AG09309 (cell line): Measurements from ENCODE around the gene GARRE1.
A peak's percentile ranks its signal among the peaks of the same experiment; 100 is the strongest.
"Not testable (repeated sequence)": the region's sequence is repeated elsewhere in the genome, so short reads cannot be mapped to it uniquely, and the experiment has no call there.

Source experiments
- DNase-seq: peaks from one replicate; pipeline ENCODE4 v3.0.0-alpha.2; 2010; ENCODE audit warnings: low read depth
- H3K4me3 ChIP-seq: 2 replicates; pipeline ENCODE4 v1.5.1; 2011; ENCODE audit warnings: mild to moderate bottlenecking, low read depth, low read length, moderate library complexity; ENCODE audit not compliant: control insufficient read depth
- CTCF ChIP-seq: IDR thresholded peaks from 2 replicates; pipeline ENCODE4 v1.5.1; 2011; ENCODE audit warnings: mild to moderate bottlenecking, low read depth, low read length, inconsistent platforms; ENCODE audit not compliant: insufficient read depth, control insufficient read depth; ENCODE audit errors: missing control alignments

Gene GARRE1

GRCh38 chr19:34254046-34254697, at the start of gene GARRE1:
Gene GARRE1, plus strand, starts transcription at chr19:34254554. Its CDS starts 45,920 bp downstream, at chr19:34300474.
- DNase-seq: no peak
- H3K4me3 ChIP-seq: peak within 1 kb of the TSS; percentile 97
- no peak for TF ChIP-seq CTCF

- H3K4me3 ChIP-seq, DNase-seq: not testable (repeated sequence)
These were observed 49.0 kb upstream of the GARRE1 start for GRCh38 chr19:34205324-34205723.

- TF ChIP-seq CTCF: no peak
These were observed 46.0 kb upstream of the GARRE1 start for GRCh38 chr19:34208291-34208884.

GRCh38 chr19:34209726-34210125, 44.6 kb upstream of the GARRE1 start:
- DNase-seq: no peak
- TF ChIP-seq CTCF: no peak
- no peak overlapping the region for H3K4me3 ChIP-seq

More at GRCh38 chr19:34208291-34208884, 46.0 kb upstream of the GARRE1 start:
- no peak overlapping the region for H3K4me3 ChIP-seq
- no peak for DNase-seq

GRCh38 chr19:34213283-34213682, 41.1 kb upstream of the GARRE1 start:
- no peak overlapping the region for H3K4me3 ChIP-seq
- no peak for DNase-seq
- no peak for TF ChIP-seq CTCF

GRCh38 chr19:34214040-34214439, 40.3 kb upstream of the GARRE1 start:
- H3K4me3 ChIP-seq: no peak overlapping the region
- DNase-seq: no peak
- TF ChIP-seq CTCF: no peak

GRCh38 chr19:34215006-34215665, 39.2 kb upstream of the GARRE1 start:
- no peak overlapping the region for H3K4me3 ChIP-seq
- TF ChIP-seq CTCF: no peak
- DNase-seq: no peak
